Astrocyte (in vitro differentiated cells and primary cell): ENCODE results near the gene BMPER. TPM values are rescaled to one million over a fixed set of nuclear protein-coding genes. Genes with fewer than 3 reads are reported as not detected.

Source experiments
- DNase-seq: peaks from one replicate; pipeline ENCODE4 v3.0.0-alpha.2; 2010; ENCODE audit warnings: low read depth
- FAIRE-seq: peaks from 2 replicates; lab custom pipeline; 2011; peaks lifted over from hg19 to GRCh38; lab: Jason Lieb, UNC
- H2AFZ ChIP-seq: 2 replicates; pipeline ENCODE4 v1.6.0; 2012; ENCODE audit warnings: low read depth, low read length, inconsistent platforms
- H3K27ac ChIP-seq: 2 replicates; pipeline ENCODE4 v1.5.1; 2011; ENCODE audit warnings: low read depth, low read length, inconsistent platforms
- H3K27me3 ChIP-seq: 2 replicates; pipeline ENCODE4 v1.6.0; 2011; ENCODE audit warnings: low read length, inconsistent platforms; ENCODE audit not compliant: insufficient read depth
- H3K36me3 ChIP-seq: 2 replicates; pipeline ENCODE4 v1.5.1; 2011; ENCODE audit warnings: low read length, inconsistent platforms; ENCODE audit not compliant: insufficient read depth
- H3K4me1 ChIP-seq: 2 replicates; pipeline ENCODE4 v1.5.1; 2011; ENCODE audit warnings: low read length, inconsistent platforms; ENCODE audit not compliant: insufficient read depth
- H3K4me2 ChIP-seq: 2 replicates; pipeline ENCODE4 v1.6.0; 2012; ENCODE audit warnings: low read length, inconsistent platforms
- H3K4me3 ChIP-seq: 2 replicates; pipeline ENCODE4 v1.5.1; 2011; ENCODE audit warnings: low read depth, mild to moderate bottlenecking, low read length, inconsistent platforms; ENCODE audit not compliant: insufficient read depth
- H3K79me2 ChIP-seq: 2 replicates; pipeline ENCODE4 v1.6.0; 2012; ENCODE audit warnings: mild to moderate bottlenecking, low read length, inconsistent platforms; ENCODE audit not compliant: insufficient read depth
- H3K9ac ChIP-seq: 2 replicates; pipeline ENCODE4 v1.6.0; 2012; ENCODE audit warnings: mild to moderate bottlenecking, low read length, inconsistent platforms
- H3K9me3 ChIP-seq: 2 replicates; pipeline ENCODE4 v1.5.1; 2012; ENCODE audit warnings: low read depth, mild to moderate bottlenecking, low read length, inconsistent platforms; ENCODE audit not compliant: insufficient read depth
- H4K20me1 ChIP-seq: 2 replicates; pipeline ENCODE4 v1.6.0; 2012; ENCODE audit warnings: low read length, inconsistent platforms; ENCODE audit not compliant: insufficient read depth
- H3K27ac Mint-ChIP-seq: one replicate; pipeline ENCODE4 v1.8.0; 2021; ENCODE audit warnings: mild to moderate bottlenecking, mixed read lengths; ENCODE audit not compliant: unreplicated experiment
- H3K27me3 Mint-ChIP-seq: one replicate; pipeline ENCODE4 v1.8.0; 2021; ENCODE audit warnings: low read depth, mixed read lengths; ENCODE audit not compliant: unreplicated experiment
- H3K36me3 Mint-ChIP-seq: one replicate; pipeline ENCODE4 v1.8.0; 2021; ENCODE audit warnings: low read depth, mixed read lengths; ENCODE audit not compliant: unreplicated experiment
- H3K4me1 Mint-ChIP-seq: one replicate; pipeline ENCODE4 v1.8.0; 2021; ENCODE audit warnings: low read depth, mixed read lengths; ENCODE audit not compliant: unreplicated experiment
- H3K4me3 Mint-ChIP-seq: one replicate; pipeline ENCODE4 v1.8.0; 2021; ENCODE audit warnings: mild to moderate bottlenecking, moderate library complexity, mixed read lengths; ENCODE audit not compliant: unreplicated experiment
- H3K9me3 Mint-ChIP-seq: one replicate; pipeline ENCODE4 v1.8.0; 2021; ENCODE audit warnings: mild to moderate bottlenecking, mixed read lengths; ENCODE audit not compliant: unreplicated experiment
- EZH2 ChIP-seq: IDR thresholded peaks from 2 replicates; pipeline ENCODE4 v1.6.1; 2012; ENCODE audit warnings: mild to moderate bottlenecking, low read length, inconsistent platforms; ENCODE audit not compliant: insufficient read depth
- total RNA-seq: library from RNA; stranded (reverse); gene quantifications from 2 replicates; pipeline ENCODE4 v1.2.1, GENCODE V29; 2021
- TF ChIP-seq, protein P1 (sequence below): IDR thresholded peaks from 2 replicates; pipeline ENCODE4 v1.5.1; 2011; ENCODE audit warnings: low read depth, mild to moderate bottlenecking, inconsistent platforms, low read length, moderate library complexity; ENCODE audit not compliant: insufficient read depth

Gene BMPER
- total RNA-seq, 1 donor from 2014 or later, result 4.4 TPM

DNA sequence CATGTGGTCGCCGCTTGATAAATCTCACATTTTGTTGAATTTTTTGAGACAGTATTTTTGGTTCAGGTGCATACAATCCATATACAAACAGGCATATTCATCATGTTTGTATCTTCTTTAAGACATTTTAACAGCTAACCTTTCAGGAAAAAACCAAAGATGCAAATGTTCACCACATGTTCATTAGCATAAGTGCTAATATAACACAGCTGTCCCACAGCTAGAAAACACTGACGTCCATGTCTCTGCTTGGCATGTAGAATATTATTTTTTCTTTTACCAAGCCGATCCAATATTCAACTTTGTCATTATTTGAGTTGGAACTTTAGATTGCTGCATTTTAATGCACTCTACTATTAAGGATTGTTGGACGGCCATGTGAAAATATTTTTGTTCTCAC, 31.2 kb downstream of the BMPER start:
- Mint-ChIP-seq H3K4me1 (peaks cover 10% of the 10 kb centered on the region), H3K27me3 (peaks cover 4% of the 10 kb centered on the region), H3K27ac (no peak overlapping the region), H3K9me3 (no peaks in the 10 kb centered on the region), H3K4me3 (no peak overlapping the region), H3K36me3 (no peaks in the 10 kb centered on the region)
- FAIRE-seq (no peak), DNase-seq (no peak)
- H3K4me2 ChIP-seq, result no peak overlapping the region
- H4K20me1 ChIP-seq, result no peaks in the 10 kb centered on the region
- H2AFZ ChIP-seq, result no peak overlapping the region
- TF ChIP-seq, protein P1, sequence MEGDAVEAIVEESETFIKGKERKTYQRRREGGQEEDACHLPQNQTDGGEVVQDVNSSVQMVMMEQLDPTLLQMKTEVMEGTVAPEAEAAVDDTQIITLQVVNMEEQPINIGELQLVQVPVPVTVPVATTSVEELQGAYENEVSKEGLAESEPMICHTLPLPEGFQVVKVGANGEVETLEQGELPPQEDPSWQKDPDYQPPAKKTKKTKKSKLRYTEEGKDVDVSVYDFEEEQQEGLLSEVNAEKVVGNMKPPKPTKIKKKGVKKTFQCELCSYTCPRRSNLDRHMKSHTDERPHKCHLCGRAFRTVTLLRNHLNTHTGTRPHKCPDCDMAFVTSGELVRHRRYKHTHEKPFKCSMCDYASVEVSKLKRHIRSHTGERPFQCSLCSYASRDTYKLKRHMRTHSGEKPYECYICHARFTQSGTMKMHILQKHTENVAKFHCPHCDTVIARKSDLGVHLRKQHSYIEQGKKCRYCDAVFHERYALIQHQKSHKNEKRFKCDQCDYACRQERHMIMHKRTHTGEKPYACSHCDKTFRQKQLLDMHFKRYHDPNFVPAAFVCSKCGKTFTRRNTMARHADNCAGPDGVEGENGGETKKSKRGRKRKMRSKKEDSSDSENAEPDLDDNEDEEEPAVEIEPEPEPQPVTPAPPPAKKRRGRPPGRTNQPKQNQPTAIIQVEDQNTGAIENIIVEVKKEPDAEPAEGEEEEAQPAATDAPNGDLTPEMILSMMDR, result no peak
- no peak for TF ChIP-seq EZH2
- no peaks in the 10 kb centered on the region for H3K27me3 ChIP-seq
- no peak overlapping the region for H3K4me3 ChIP-seq
- H3K9me3 ChIP-seq, result no peaks in the 10 kb centered on the region
- H3K79me2 ChIP-seq, result no peaks in the 10 kb centered on the region
- H3K9ac ChIP-seq, result no peak overlapping the region
- no peak overlapping the region for H3K27ac ChIP-seq
- no peaks in the 10 kb centered on the region for H3K36me3 ChIP-seq
- peaks cover 13% of the 10 kb centered on the region for H3K4me1 ChIP-seq

DNA sequence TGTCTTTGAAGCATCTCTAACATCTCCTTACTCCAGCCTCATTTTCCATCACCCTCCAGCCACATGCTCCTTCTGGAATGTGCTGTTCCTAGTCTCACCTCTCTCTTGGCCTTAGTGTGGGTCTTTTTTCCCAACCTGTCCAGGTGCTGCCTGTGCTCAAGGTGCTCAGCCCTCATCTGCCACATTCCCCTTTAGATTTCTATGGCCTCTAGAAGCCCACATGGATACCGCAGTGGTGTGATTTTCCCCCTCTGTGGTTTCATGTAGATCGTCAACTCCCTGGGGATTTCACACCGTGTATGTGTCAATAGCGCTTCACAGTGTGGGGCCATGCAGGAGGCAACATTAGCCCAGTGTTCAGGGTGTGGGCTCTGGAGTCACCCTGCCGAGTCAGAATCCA, 32.5 kb downstream of the BMPER start:
- H3K9ac ChIP-seq, result no peak overlapping the region
- no peaks in the 10 kb centered on the region for H3K9me3 ChIP-seq
- no peak overlapping the region for H2AFZ ChIP-seq
- no peak overlapping the region for H3K4me2 ChIP-seq
- Mint-ChIP-seq H3K27ac (no peak overlapping the region), H3K9me3 (no peaks in the 10 kb centered on the region), H3K27me3 (peaks cover 4% of the 10 kb centered on the region), H3K4me3 (no peak overlapping the region), H3K36me3 (peaks cover 2% of the 10 kb centered on the region), H3K4me1 (peaks cover 10% of the 10 kb centered on the region)
- no peaks in the 10 kb centered on the region for H4K20me1 ChIP-seq
- TF ChIP-seq, protein P1, result no peak
- no peak for TF ChIP-seq EZH2
- H3K79me2 ChIP-seq, result no peaks in the 10 kb centered on the region
- H3K27me3 ChIP-seq, result no peaks in the 10 kb centered on the region
- H3K27ac ChIP-seq, result no peak overlapping the region
- FAIRE-seq (no peak), DNase-seq (no peak)
- no peaks in the 10 kb centered on the region for H3K36me3 ChIP-seq
- no peak overlapping the region for H3K4me3 ChIP-seq
- peaks cover 13% of the 10 kb centered on the region for H3K4me1 ChIP-seq

DNA sequence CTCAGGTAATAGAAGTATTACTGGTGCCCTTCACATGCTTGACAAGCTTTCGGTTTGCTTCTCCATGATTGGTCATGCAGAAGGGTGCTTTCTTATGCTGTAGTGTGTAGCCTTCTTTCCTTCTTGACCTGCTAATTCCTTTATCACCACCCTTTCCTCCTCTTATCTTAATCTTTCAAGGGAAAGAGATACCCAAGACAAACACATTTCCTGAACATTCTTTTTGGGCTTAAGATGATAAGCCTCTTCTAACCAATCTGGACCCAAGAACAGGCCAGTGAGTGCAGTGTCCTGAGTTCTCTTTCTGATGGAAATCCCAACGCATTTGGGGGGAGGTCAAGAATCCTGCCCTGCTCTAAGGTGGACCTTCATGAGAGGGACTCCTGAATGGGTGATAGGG, 33.8 kb downstream of the BMPER start:
- Mint-ChIP-seq H3K4me1 (no peaks in the 10 kb centered on the region), H3K27ac (no peak overlapping the region), H3K36me3 (peaks cover 2% of the 10 kb centered on the region), H3K9me3 (no peaks in the 10 kb centered on the region), H3K27me3 (peaks cover 4% of the 10 kb centered on the region), H3K4me3 (no peak overlapping the region)
- H3K27me3 ChIP-seq, result no peaks in the 10 kb centered on the region
- no peak overlapping the region for H3K4me3 ChIP-seq
- no peak overlapping the region for H3K9ac ChIP-seq
- no peaks in the 10 kb centered on the region for H4K20me1 ChIP-seq
- no peak for TF ChIP-seq EZH2
- TF ChIP-seq, protein P1, result no peak
- no peaks in the 10 kb centered on the region for H3K9me3 ChIP-seq
- H3K36me3 ChIP-seq, result no peaks in the 10 kb centered on the region
- no peak overlapping the region for H3K4me2 ChIP-seq
- no peak for DNase-seq
- H2AFZ ChIP-seq, result no peak overlapping the region
- no peaks in the 10 kb centered on the region for H3K79me2 ChIP-seq
- no peak for FAIRE-seq
- peaks cover 2% of the 10 kb centered on the region for H3K4me1 ChIP-seq
- H3K27ac ChIP-seq, result no peak overlapping the region
